ENCODE measurements around the gene SLIT3.

Gene SLIT3

GRCh38 chr5:168879331-168879730, 421.6 kb downstream of the SLIT3 start:
- no peak for DNase-seq

- DNase-seq = no peak
Measured at GRCh38 chr5:168878135-168878745, 422.7 kb downstream of the SLIT3 start.

GRCh38 chr5:168877132-168877892, 423.6 kb downstream of the SLIT3 start:
- no peak for DNase-seq

- DNase-seq = no peak
Measured at GRCh38 chr5:168876419-168876818, 424.5 kb downstream of the SLIT3 start.

GRCh38 chr5:168875832-168876231, 425.1 kb downstream of the SLIT3 start:
- no peak for DNase-seq

GRCh38 chr5:168874713-168875380, 426.1 kb downstream of the SLIT3 start:
- DNase-seq = no peak

- DNase-seq = no peak
Measured at GRCh38 chr5:168872246-168872645, 428.7 kb downstream of the SLIT3 start.

GRCh38 chr5:168870910-168871309, 430.0 kb downstream of the SLIT3 start:
- no peak for DNase-seq

- DNase-seq = no peak
Measured at GRCh38 chr5:168869615-168870227, 431.2 kb downstream of the SLIT3 start.

- DNase-seq = no peak
Measured at GRCh38 chr5:168867241-168867640, 433.7 kb downstream of the SLIT3 start.

GRCh38 chr5:168865968-168866367, 435.0 kb downstream of the SLIT3 start:
- no peak for DNase-seq

GRCh38 chr5:168863021-168863420, 437.9 kb downstream of the SLIT3 start:
- DNase-seq = no peak

- DNase-seq = no peak
Measured at GRCh38 chr5:168860503-168860902, 440.4 kb downstream of the SLIT3 start.

- no peak for DNase-seq
Measured at GRCh38 chr5:168860081-168860480, 440.9 kb downstream of the SLIT3 start.

GRCh38 chr5:168859471-168859870, 441.5 kb downstream of the SLIT3 start:
- DNase-seq = no peak

GRCh38 chr5:168858994-168859393, 441.9 kb downstream of the SLIT3 start:
- DNase-seq = no peak

- DNase-seq = no peak
Measured at GRCh38 chr5:168858371-168858770, 442.6 kb downstream of the SLIT3 start.

- no peak for DNase-seq
Measured at GRCh38 chr5:168853972-168854371, 447.0 kb downstream of the SLIT3 start.

- DNase-seq = no peak
Measured at GRCh38 chr5:168852329-168852728, 448.6 kb downstream of the SLIT3 start.

GRCh38 chr5:168851902-168852321, 449.0 kb downstream of the SLIT3 start:
- DNase-seq = no peak

GRCh38 chr5:168850683-168851082, 450.3 kb downstream of the SLIT3 start:
- no peak for DNase-seq

- no peak for DNase-seq
Measured at GRCh38 chr5:168848569-168848968, 452.4 kb downstream of the SLIT3 start.

- DNase-seq = no peak
Measured at GRCh38 chr5:168847511-168848073, 453.3 kb downstream of the SLIT3 start.

Measured in stimulated activated CD4-positive, alpha-beta T cell treated with anti-CD3 and anti-CD28 coated beads, Interleukin-15, amount 100 ng/mL, for 24 hours (primary cell).